CD4-positive, alpha-beta T cell (primary cell): ENCODE measurements around the gene GPR158. TPM values are rescaled to one million over a fixed set of nuclear protein-coding genes. Genes with fewer than 3 reads are reported as not detected.

Experiments used
- ATAC-seq: fragments of 200-7000 bp; cut with Tn5 transposase; one replicate; pipeline ENCODE4 v1.10.0; 2022; ENCODE audit warnings: mild to moderate bottlenecking; ENCODE audit not compliant: poor library complexity
- CTCF ChIA-PET: fragments of 350-600 bp; sonication (Branson Sonifier 250); formaldehyde crosslinking; loops from one replicate; lab custom pipeline; 2021; ENCODE audit warnings: antibody characterized with exemption, inconsistent platforms; lab: Charles Lee
- POLR2A ChIA-PET: fragments of 350-600 bp; sonication (Branson Sonifier 250); formaldehyde crosslinking; loops from one replicate; lab custom pipeline; 2021; ENCODE audit warnings: antibody characterized with exemption, inconsistent platforms; lab: Charles Lee
- DNase-seq, 14 experiments: peaks; one replicate each; pipeline ENCODE4 v3.0.0-alpha.2; 2013 to 2020; ENCODE audit warnings: mixed read lengths in 2 of 14
- H3K27ac ChIP-seq, 2 donors: one replicate each; pipeline versions ENCODE4 v1.5.1 to v1.7.0; 2013; ENCODE audit warnings: low read length in 2 of 2, low read depth in 1 of 2, mild to moderate bottlenecking in 1 of 2
- H3K27me3 ChIP-seq, 2 experiments: 1 replicate in 1 of 2; 2 replicates in 1 of 2; pipeline versions ENCODE4 v1.6.1 to v1.7.0; 2013; ENCODE audit warnings: low read length in 2 of 2, control low read depth in 1 of 2, mild to moderate bottlenecking in 1 of 2, moderate library complexity in 1 of 2; ENCODE audit not compliant: insufficient read depth in 2 of 2, control insufficient read depth in 1 of 2
- H3K36me3 ChIP-seq: one replicate; pipeline ENCODE4 v1.6.1; 2013; ENCODE audit warnings: low read length, control low read depth; ENCODE audit not compliant: insufficient read depth
- H3K4me1 ChIP-seq: one replicate; pipeline ENCODE4 v1.6.1; 2013; ENCODE audit warnings: low read length, control low read depth; ENCODE audit not compliant: insufficient read depth
- H3K4me3 ChIP-seq: one replicate; pipeline ENCODE4 v1.5.1; 2013; ENCODE audit warnings: mild to moderate bottlenecking, low read length, moderate library complexity
- H3K9me3 ChIP-seq, 2 experiments: 1 replicate in 1 of 2; 2 replicates in 1 of 2; pipeline versions ENCODE4 v1.6.1 to v1.7.0; 2013; ENCODE audit warnings: low read length in 2 of 2, mild to moderate bottlenecking in 2 of 2, control low read depth in 1 of 2, moderate library complexity in 1 of 2; ENCODE audit not compliant: control insufficient read depth in 1 of 2, insufficient read depth in 1 of 2
- H3K27ac Mint-ChIP-seq: one replicate; pipeline ENCODE4 v1.8.0; 2020; ENCODE audit warnings: mixed read lengths
- H3K27me3 Mint-ChIP-seq: one replicate; pipeline ENCODE4 v1.8.0; 2021; ENCODE audit warnings: mixed read lengths
- H3K36me3 Mint-ChIP-seq: one replicate; pipeline ENCODE4 v1.8.0; 2021; ENCODE audit warnings: low read depth, mixed read lengths
- H3K4me1 Mint-ChIP-seq: one replicate; pipeline ENCODE4 v1.8.0; 2021; ENCODE audit warnings: low read depth, mixed read lengths
- H3K4me3 Mint-ChIP-seq: one replicate; pipeline ENCODE4 v1.8.0; 2020; ENCODE audit warnings: mild to moderate bottlenecking, mixed read lengths
- H3K9me3 Mint-ChIP-seq: one replicate; pipeline ENCODE4 v1.8.0; 2020; ENCODE audit warnings: mixed read lengths
- CTCF ChIP-seq: fragments of 200-600 bp; IDR thresholded peaks from one replicate; pipeline ENCODE4 v1.8.0; 2022; ENCODE audit warnings: antibody characterized with exemption, mild to moderate bottlenecking
- intact Hi-C, 2 experiments: fragments of 100-400 bp; cut with DNase I in 1 of 2; cut with micrococcal nuclease in 1 of 2; formaldehyde crosslinking; loops; one replicate each; pipeline versions ENCODE4 v1.15.1 to v1.9.0; 2023 to 2025; cut with DNase I, micrococcal nuclease
- total RNA-seq, 174 experiments: library from RNA in 2 of 174; stranded (reverse) in 2 of 174; gene quantifications; one replicate each; pipeline ENCODE4 v1.2.3 and lab custom pipeline; 2021 to 2026

GPR158 gene
- total RNA-seq, 2 experiments from 2014 or later = not detected

GRCh38 chr10:25209618-25210017, 34.8 kb downstream of the GPR158 start:
- ChIA-PET CTCF (no interaction called here), POLR2A (no interaction called here)
- Histone ChIP-seq H3K27me3 (no peaks in the 10 kb centered on the region), H3K27ac (no peak overlapping the region), H3K4me3 (no peak overlapping the region), H3K9me3 (peaks cover 0 to 5% of the 10 kb centered on the region in 2 experiments), H3K36me3 (no peaks in the 10 kb centered on the region), H3K4me1 (no peaks in the 10 kb centered on the region)
- TF ChIP-seq CTCF = no peak
- intact Hi-C loops = no loop called here
- no peak for ATAC-seq
- Mint-ChIP-seq H3K4me1 (no peaks in the 10 kb centered on the region), H3K9me3 (no peaks in the 10 kb centered on the region), H3K36me3 (no peaks in the 10 kb centered on the region), H3K27me3 (peaks cover 23% of the 10 kb centered on the region), H3K4me3 (no peak overlapping the region), H3K27ac (no peak overlapping the region)
- no peak for DNase-seq

GRCh38 chr10:25210265-25210664, 35.5 kb downstream of the GPR158 start:
- H3K9me3 Mint-ChIP-seq = peaks cover 2% of the 10 kb centered on the region
- peaks cover 0 to 5% of the 10 kb centered on the region in 2 experiments for H3K9me3 ChIP-seq
- H3K27me3 Mint-ChIP-seq = peaks cover 27% of the 10 kb centered on the region
- ChIA-PET CTCF (no interaction called here), POLR2A (no interaction called here)
- no peaks in the 10 kb centered on the region for H3K4me1 Mint-ChIP-seq
- no peak overlapping the region for H3K4me3 ChIP-seq
- no peak overlapping the region for H3K27ac ChIP-seq
- H3K36me3 Mint-ChIP-seq = no peaks in the 10 kb centered on the region
- no peak overlapping the region for H3K4me3 Mint-ChIP-seq
- H3K27ac Mint-ChIP-seq = no peak overlapping the region
- intact Hi-C loops = no loop called here
- no peaks in the 10 kb centered on the region for H3K27me3 ChIP-seq
- ATAC-seq (no peak), DNase-seq (no peak)
- no peaks in the 10 kb centered on the region for H3K36me3 ChIP-seq
- no peaks in the 10 kb centered on the region for H3K4me1 ChIP-seq
- TF ChIP-seq CTCF = no peak

GRCh38 chr10:25220156-25220555, 45.4 kb downstream of the GPR158 start:
- intact Hi-C loops = no loop called here
- Histone ChIP-seq H3K27ac (no peak overlapping the region), H3K36me3 (no peaks in the 10 kb centered on the region), H3K4me1 (no peaks in the 10 kb centered on the region), H3K27me3 (no peaks in the 10 kb centered on the region), H3K9me3 (no peaks in the 10 kb centered on the region), H3K4me3 (no peak overlapping the region)
- Mint-ChIP-seq H3K27ac (no peak overlapping the region), H3K4me3 (no peak overlapping the region), H3K9me3 (peaks cover under 1% of the 10 kb centered on the region), H3K4me1 (no peaks in the 10 kb centered on the region), H3K36me3 (no peaks in the 10 kb centered on the region), H3K27me3 (peaks cover 10% of the 10 kb centered on the region)
- TF ChIP-seq CTCF = no peak
- no peak for DNase-seq
- no peak for ATAC-seq
- POLR2A ChIA-PET = no interaction called here
- CTCF ChIA-PET = no interaction called here
